K562 (cell line): ENCODE data around the gene CSTPP1. TPM values are rescaled to one million over a fixed set of nuclear protein-coding genes. Genes with fewer than 3 reads are reported as not detected.

Experiments
- ATAC-seq: fragments of 200-7000 bp; cut with Tn5 transposase; 3 replicates; pipeline ENCODE4 v1.9.1; 2020; ENCODE audit warnings: moderate library complexity
- BruUV-seq: library from RNA; stranded (reverse); fragments of 400-500 nt; replicated peaks from 2 replicates; lab custom pipeline; 2021; lab: Mats Ljungman, UMichigan
- CTCF ChIA-PET: fragments of 300-600 bp; formaldehyde crosslinking; extraction: SDS; loops from one replicate; lab custom pipeline; 2021; ENCODE audit warnings: low intra/inter-chr PET ratio; lab: Yijun Ruan, JAX
- POLR2A ChIA-PET: fragments of 300-600, 350-650 bp; sonication (Branson Sonifier 250); formaldehyde crosslinking; extraction: SDS; loops from one replicate; lab custom pipeline; 2021; ENCODE audit warnings: antibody characterized with exemption, inconsistent platforms; lab: Yijun Ruan, JAX
- DNase-seq, 4 experiments: peaks; one replicate each; pipeline versions ENCODE4 v3.0.0 to v3.0.0-alpha.2; 2011 to 2018; ENCODE audit warnings: low spot score in 3 of 4, mixed read lengths in 3 of 4; ENCODE audit errors: extremely low read depth in 1 of 4
- FAIRE-seq: peaks from 2 replicates; lab custom pipeline; 2011; peaks lifted over from hg19 to GRCh38; lab: Jason Lieb, UNC
- H2AFZ ChIP-seq: 2 replicates; pipeline ENCODE4 v1.6.0; 2011; ENCODE audit warnings: low read depth, low read length, control low read depth, inconsistent platforms
- H3K27ac ChIP-seq: fragments of 200-600 bp; 3 replicates; pipeline ENCODE4 v1.8.0; 2011; ENCODE audit warnings: low read depth, mild to moderate bottlenecking, control low read depth, inconsistent platforms, low read length, moderate library complexity, mixed read lengths; ENCODE audit errors: extremely low read depth
- H3K27me3 ChIP-seq, 2 experiments: fragments of 300-600 bp in 1 of 2; 2 replicates in 1 of 2; 3 replicates in 1 of 2; pipeline versions ENCODE4 v1.6.0 to v1.8.0; 2011; ENCODE audit warnings: inconsistent platforms in 2 of 2, low read length in 2 of 2, mild to moderate bottlenecking in 1 of 2, mixed read lengths in 1 of 2, moderate library complexity in 1 of 2; ENCODE audit not compliant: control insufficient read depth in 2 of 2, insufficient read depth in 2 of 2
- H3K36me3 ChIP-seq: fragments of 300-600 bp; 3 replicates; pipeline ENCODE4 v1.8.0; 2011; ENCODE audit warnings: mild to moderate bottlenecking, low read length, inconsistent platforms; ENCODE audit not compliant: control insufficient read depth, insufficient read depth
- H3K4me1 ChIP-seq, 2 experiments: fragments of 200-600 bp in 1 of 2; replicated peaks in 1 of 2; 2 replicates in 1 of 2; 3 replicates in 1 of 2; pipeline versions ENCODE4 v1.5.1 to v1.8.0; 2011; ENCODE audit warnings: inconsistent platforms in 2 of 2, low read length in 2 of 2, mild to moderate bottlenecking in 1 of 2, mixed read lengths in 1 of 2, moderate library complexity in 1 of 2; ENCODE audit not compliant: control insufficient read depth in 2 of 2, insufficient read depth in 2 of 2
- H3K4me2 ChIP-seq: 2 replicates; pipeline ENCODE4 v1.6.1; 2011; ENCODE audit warnings: low read length, control low read depth, inconsistent platforms, mixed read lengths; ENCODE audit not compliant: insufficient read depth
- H3K4me3 ChIP-seq: fragments of 200-600 bp; sonication (generic), shearing (Covaris generic); 2 replicates; pipeline ENCODE4 v1.5.1; 2016; ENCODE audit warnings: control low read depth, inconsistent platforms
- H3K79me2 ChIP-seq: fragments of 200-600 bp; 3 replicates; pipeline ENCODE4 v1.8.0; 2011; ENCODE audit warnings: low read length, inconsistent platforms; ENCODE audit not compliant: control insufficient read depth, insufficient read depth
- H3K9ac ChIP-seq, 2 experiments: 2 replicates each; pipeline versions ENCODE4 v1.6.0 to v1.6.1; 2011; ENCODE audit warnings: low read depth in 2 of 2, low read length in 2 of 2, control low read depth in 1 of 2, inconsistent platforms in 1 of 2, mild to moderate bottlenecking in 1 of 2, mixed read lengths in 1 of 2; ENCODE audit not compliant: insufficient read depth in 1 of 2
- H3K9me1 ChIP-seq: one replicate; pipeline ENCODE4 v1.6.0; 2011; ENCODE audit warnings: inconsistent platforms, mild to moderate bottlenecking, low read length, moderate library complexity; ENCODE audit not compliant: control insufficient read depth, insufficient read depth
- H3K9me3 ChIP-seq: replicated peaks from 2 replicates; pipeline ENCODE4 v1.5.1; 2011; ENCODE audit warnings: low read depth, low read length, inconsistent platforms; ENCODE audit not compliant: control insufficient read depth, insufficient read depth
- H4K20me1 ChIP-seq: replicated peaks from 2 replicates; pipeline ENCODE4 v1.6.1; 2011; ENCODE audit warnings: low read length, inconsistent platforms, mixed read lengths; ENCODE audit not compliant: control insufficient read depth, insufficient read depth
- BCL6 ChIP-seq: fragments of 250-450 bp; sonication (Bioruptor Pico); IDR thresholded peaks from 2 replicates; pipeline ENCODE4 v1.4.0; 2020
- HBP1 ChIP-seq: fragments of 450-650 bp; formaldehyde crosslinking; IDR thresholded peaks from 2 replicates; pipeline ENCODE4 v1.4.0; 2022; ENCODE audit warnings: missing genetic modification characterization
- POLR2G ChIP-seq: fragments of 200-400 bp; formaldehyde crosslinking; IDR thresholded peaks from 2 replicates; pipeline ENCODE4 v1.6.1; 2017; ENCODE audit warnings: low read depth, mild to moderate bottlenecking, antibody characterized with exemption, low read length, moderate library complexity
- SUPT5H ChIP-seq: fragments of 450-650 bp; IDR thresholded peaks from 2 replicates; pipeline ENCODE4 v1.6.1; 2016
- ZNF212 ChIP-seq: fragments of 450-650 bp; formaldehyde crosslinking; IDR thresholded peaks from 2 replicates; pipeline ENCODE4 v1.4.0; 2020; ENCODE audit warnings: mild to moderate bottlenecking
- ZNF408 ChIP-seq: fragments of 250-450 bp; sonication (Bioruptor Pico); IDR thresholded peaks from 2 replicates; pipeline ENCODE4 v1.4.0; 2020; ENCODE audit warnings: low read depth, mild to moderate bottlenecking, moderate library complexity
- WGBS: fragments of 100-300 bp; shearing (Covaris generic); methylation state at CpG from one replicate; pipeline ENCODE4 v1.1.6; 2016; ENCODE audit warnings: low coverage, mixed read lengths; ENCODE audit not compliant: insufficient coverage; ENCODE audit errors: missing lambda C conversion rate; 5-methylcytosine and 5-hydroxymethylcytosine counted together
- in situ Hi-C: fragments of 300-500 bp; cut with MboI; formaldehyde crosslinking; loops from 4 replicates; pipeline ENCODE4 v1.15.0; 2018; ENCODE audit warnings: inconsistent platforms, mixed read lengths
- intact Hi-C: fragments of 100-400 bp; cut with micrococcal nuclease; formaldehyde crosslinking; loops from 2 replicates; pipeline ENCODE4 v1.14.2; 2022
- polyA plus RNA-seq, 8 experiments: library from polyadenylated mRNA; depleted of rRNA in 4 of 8; stranded (reverse) in 5 of 8; unstranded in 3 of 8; fragments of >200 nt; fragmentation: Nextera tagmentation in 2 of 8; fragmentation: Illumina TruSeq in 1 of 8; extraction: Ambion mirVana in 2 of 8; extraction: Trizol in 1 of 8; gene quantifications; 2 replicates each; pipeline versions ENCODE4 v1.2.1 to v1.2.3, GENCODE V29; 2011 to 2014; ENCODE audit warnings: inconsistent platforms in 1 of 8, missing spikeins in 1 of 8
- total RNA-seq, 7 experiments: library from RNA; depleted of rRNA in 6 of 7; stranded (reverse); fragments of >200 nt in 6 of 7; fragmentation: Illumina TruSeq in 2 of 7; extraction: Trizol in 2 of 7; gene quantifications; 2 replicates each; pipeline versions ENCODE4 v1.2.1 to v1.2.3, GENCODE V29; 2011 to 2021; ENCODE audit warnings: low replicate concordance in 1 of 7

The CSTPP1 gene
- total and polyA plus RNA-seq, 9 of the 15 experiments (the other 6 are each of a cell fraction or from before 2014, with no cell fraction given): 6.5 to 17.8 (median 9.2) TPM

- intact Hi-C loops: no loop called here
- Histone ChIP-seq H3K4me2 (no peak overlapping the region), H3K27ac (no peak overlapping the region), H3K79me2 (no peaks in the 10 kb centered on the region), H3K4me1 (peaks cover 0 to 17% of the 10 kb centered on the region in 2 experiments; a peak in 2 of 5 replicates), H4K20me1 (peaks cover 23% of the 10 kb centered on the region; the same call in 1 of the 2 replicates), H3K9me1 (peaks cover 2% of the 10 kb centered on the region), H2AFZ (no peak overlapping the region), H3K27me3 (no peaks in the 10 kb centered on the region), H3K9me3 (no peaks in the 10 kb centered on the region), H3K9ac (no peak overlapping the region), H3K4me3 (no peak overlapping the region), H3K36me3 (no peaks in the 10 kb centered on the region)
- TF ChIP-seq SUPT5H (no peak), ZNF212 (CRISPR knock-in tag) (no peak), HBP1 (CRISPR knock-in tag) (no peak), ZNF408 (CRISPR knock-in tag) (no peak), POLR2G (peak; percentile 45), BCL6 (CRISPR knock-in tag) (no peak)
- DNase-seq (no peak), ATAC-seq (no peak), FAIRE-seq (no peak)
- no TSS peak for BruUV-seq
- ChIA-PET CTCF (interaction anchor here (0.6 kb wide), 1 partner anchor 142 kb away, joined by 5 read pairs; no protein-coding TSS in a partner anchor), POLR2A (interaction anchor here (0.6 to 1.4 kb wide), 5 partner anchors 10 to 356 kb away, joined by 3 to 7 read pairs (median 4); no protein-coding TSS in a partner anchor)
- WGBS: 61% methylated on average over 19 of the region's 20 CpGs
- in situ Hi-C loops: no loop called here
Observed at GRCh38 chr11:47156951-47157350, 220.4 kb downstream of the CSTPP1 start.
